ENCODE measurements around the gene CASP1.

- TF ChIP-seq POLR2A (IDR thresholded peaks at IDR 0.05; ENCODE audit: low read length) (no peak), GATA1 (IDR thresholded peaks at IDR 0.05; ENCODE audit: low read depth, low read length) (no peak)
Measured at GRCh38 chr11:105004021-105004420, 30.9 kb downstream of the CASP1 start.
